ENCODE data around the gene FERMT1.

GRCh38 chr20:6044115-6044514 is 78.7 kb downstream of the FERMT1 start:
- TF ChIP-seq, protein P1, sequence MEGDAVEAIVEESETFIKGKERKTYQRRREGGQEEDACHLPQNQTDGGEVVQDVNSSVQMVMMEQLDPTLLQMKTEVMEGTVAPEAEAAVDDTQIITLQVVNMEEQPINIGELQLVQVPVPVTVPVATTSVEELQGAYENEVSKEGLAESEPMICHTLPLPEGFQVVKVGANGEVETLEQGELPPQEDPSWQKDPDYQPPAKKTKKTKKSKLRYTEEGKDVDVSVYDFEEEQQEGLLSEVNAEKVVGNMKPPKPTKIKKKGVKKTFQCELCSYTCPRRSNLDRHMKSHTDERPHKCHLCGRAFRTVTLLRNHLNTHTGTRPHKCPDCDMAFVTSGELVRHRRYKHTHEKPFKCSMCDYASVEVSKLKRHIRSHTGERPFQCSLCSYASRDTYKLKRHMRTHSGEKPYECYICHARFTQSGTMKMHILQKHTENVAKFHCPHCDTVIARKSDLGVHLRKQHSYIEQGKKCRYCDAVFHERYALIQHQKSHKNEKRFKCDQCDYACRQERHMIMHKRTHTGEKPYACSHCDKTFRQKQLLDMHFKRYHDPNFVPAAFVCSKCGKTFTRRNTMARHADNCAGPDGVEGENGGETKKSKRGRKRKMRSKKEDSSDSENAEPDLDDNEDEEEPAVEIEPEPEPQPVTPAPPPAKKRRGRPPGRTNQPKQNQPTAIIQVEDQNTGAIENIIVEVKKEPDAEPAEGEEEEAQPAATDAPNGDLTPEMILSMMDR (IDR thresholded peaks at IDR 0.05; ENCODE audit: insufficient read depth, low read length, poor library complexity, severe bottlenecking), result no peak
- no peak for TF ChIP-seq EZH2phosphoT487 (conservative IDR thresholded peaks at IDR 0.05; ENCODE audit: low read length)
